Activated T-cell treated with anti-CD3 and anti-CD28 coated beads, Interleukin-2, amount 50 U/mL, for 48 hours (primary cell): ENCODE results near the gene NUFIP2.
"Not testable (repeated sequence)": the region's sequence is repeated elsewhere in the genome, so short reads cannot be mapped to it uniquely, and the experiment has no call there.

Experiments used
- DNase-seq, 2 experiments: peaks; one replicate each; pipeline ENCODE4 v3.0.0-alpha.2; 2020

NUFIP2 gene, protein sequence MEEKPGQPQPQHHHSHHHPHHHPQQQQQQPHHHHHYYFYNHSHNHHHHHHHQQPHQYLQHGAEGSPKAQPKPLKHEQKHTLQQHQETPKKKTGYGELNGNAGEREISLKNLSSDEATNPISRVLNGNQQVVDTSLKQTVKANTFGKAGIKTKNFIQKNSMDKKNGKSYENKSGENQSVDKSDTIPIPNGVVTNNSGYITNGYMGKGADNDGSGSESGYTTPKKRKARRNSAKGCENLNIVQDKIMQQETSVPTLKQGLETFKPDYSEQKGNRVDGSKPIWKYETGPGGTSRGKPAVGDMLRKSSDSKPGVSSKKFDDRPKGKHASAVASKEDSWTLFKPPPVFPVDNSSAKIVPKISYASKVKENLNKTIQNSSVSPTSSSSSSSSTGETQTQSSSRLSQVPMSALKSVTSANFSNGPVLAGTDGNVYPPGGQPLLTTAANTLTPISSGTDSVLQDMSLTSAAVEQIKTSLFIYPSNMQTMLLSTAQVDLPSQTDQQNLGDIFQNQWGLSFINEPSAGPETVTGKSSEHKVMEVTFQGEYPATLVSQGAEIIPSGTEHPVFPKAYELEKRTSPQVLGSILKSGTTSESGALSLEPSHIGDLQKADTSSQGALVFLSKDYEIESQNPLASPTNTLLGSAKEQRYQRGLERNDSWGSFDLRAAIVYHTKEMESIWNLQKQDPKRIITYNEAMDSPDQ

GRCh38 chr17:29293890-29294579 is at the start of gene NUFIP2:
Gene NUFIP2 (minus strand): TSS chr17:29294148. CDS start chr17:29294059, 89 bp downstream.
- peak; percentile 99 for DNase-seq

DNA sequence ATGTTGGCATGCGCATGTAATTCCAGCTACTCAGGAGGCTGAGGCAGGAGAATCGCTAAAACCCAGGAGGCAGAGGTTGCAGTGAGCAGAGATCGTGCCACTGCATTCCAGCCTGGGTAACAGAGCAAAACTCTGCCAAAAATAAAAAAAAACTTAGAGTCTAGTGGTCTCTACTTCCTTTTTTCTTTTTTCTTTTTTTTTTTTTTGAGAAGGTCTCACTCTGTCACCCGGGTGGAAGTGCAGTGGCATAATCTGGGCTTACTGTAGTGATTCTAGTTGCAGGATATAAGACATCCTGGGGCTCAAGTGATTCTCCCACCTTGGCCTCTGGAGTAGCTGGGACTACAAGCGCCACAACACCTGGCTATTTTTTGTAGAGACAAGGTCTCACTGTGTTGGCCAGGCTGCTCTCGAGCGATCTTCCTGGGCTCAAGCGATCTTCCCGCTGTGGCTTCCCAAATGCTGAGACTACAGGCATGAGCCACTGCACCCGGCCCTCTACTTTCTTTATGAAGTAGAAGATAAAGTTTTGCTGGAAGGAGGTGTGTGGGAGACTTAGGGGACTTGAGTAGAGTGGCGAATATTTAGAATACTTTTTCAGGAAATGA is 48.3 kb upstream of the NUFIP2 start:
- no peak for DNase-seq

DNA sequence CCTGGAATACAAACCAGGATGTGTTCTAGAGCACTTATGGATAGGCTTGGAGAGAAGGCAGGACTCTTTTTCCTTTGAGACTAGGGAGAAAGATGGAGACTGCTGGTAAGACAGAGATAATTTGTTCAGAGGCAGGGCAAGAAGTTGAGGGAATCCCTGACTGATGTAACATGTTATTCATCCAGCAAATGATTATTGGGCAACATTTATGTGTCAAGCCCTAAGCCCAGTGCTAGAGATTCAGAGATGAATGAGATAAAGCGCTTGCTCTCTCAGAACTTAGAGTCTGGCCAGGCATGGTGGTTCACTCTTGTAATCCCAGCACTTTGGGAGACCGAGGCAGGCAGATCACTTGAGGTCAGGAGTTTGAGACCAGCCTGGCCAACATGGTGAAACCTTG is 47.8 kb upstream of the NUFIP2 start:
- DNase-seq, result no peak

DNA sequence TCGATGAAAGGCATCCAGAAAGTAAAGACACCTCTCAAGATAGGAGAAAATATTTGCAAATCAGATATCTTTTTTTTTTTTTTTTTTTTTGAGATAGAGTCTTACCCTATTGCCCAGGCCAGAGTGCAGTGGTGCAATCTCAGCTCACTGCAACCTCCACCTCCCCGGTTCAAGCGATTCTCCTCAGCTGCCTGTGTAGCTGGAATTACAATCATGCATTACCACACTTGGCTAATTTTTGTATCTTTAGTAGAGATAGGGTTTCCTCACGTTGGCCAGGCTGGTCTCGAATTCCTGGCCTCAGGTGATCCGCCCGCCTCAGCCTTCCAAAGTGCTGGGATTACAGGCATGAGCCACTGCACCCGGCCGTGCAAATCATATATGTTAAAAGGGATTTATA is 45.1 kb upstream of the NUFIP2 start:
- DNase-seq, result not testable (repeated sequence)

GRCh38 chr17:29331708-29332085 is 37.7 kb upstream of the NUFIP2 start:
- no peak for DNase-seq

DNA sequence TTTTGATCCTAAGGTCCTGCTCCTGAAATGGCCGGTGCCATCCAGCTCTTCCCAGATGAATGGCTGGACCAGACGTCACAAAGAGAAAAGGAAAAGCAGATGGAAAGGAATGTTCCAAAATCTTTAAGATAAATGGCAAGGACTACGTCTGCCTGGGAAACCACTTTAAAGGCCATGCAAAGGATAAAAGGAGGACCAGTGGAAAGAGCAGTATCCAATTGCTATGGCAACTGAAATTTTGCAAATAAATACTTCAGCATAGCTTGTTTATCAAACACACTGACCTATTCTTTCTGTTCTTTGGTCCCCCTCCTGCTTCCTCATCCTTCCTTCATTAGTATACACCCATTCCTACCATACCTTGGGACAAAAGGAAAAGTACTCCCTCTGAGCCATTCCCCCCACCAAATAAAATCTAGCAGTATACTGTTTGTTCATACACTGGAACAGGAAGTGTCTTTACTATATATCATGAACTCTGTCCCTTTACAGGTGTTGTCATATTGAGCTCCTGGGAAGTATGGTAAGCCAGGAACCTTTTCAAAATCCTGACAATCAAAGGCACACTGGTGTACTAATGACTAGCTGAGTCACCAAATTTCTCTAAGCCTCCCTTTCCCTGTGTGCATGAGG is 37.2 kb upstream of the NUFIP2 start:
- DNase-seq, result no peak

- DNase-seq, result no peak
Measured at GRCh38 chr17:29327412-29327811, 33.5 kb upstream of the NUFIP2 start.

GRCh38 chr17:29326023-29326813 is 32.3 kb upstream of the NUFIP2 start:
- DNase-seq, result no peak

GRCh38 chr17:29322363-29322762 is 28.4 kb upstream of the NUFIP2 start:
- no peak for DNase-seq

DNA sequence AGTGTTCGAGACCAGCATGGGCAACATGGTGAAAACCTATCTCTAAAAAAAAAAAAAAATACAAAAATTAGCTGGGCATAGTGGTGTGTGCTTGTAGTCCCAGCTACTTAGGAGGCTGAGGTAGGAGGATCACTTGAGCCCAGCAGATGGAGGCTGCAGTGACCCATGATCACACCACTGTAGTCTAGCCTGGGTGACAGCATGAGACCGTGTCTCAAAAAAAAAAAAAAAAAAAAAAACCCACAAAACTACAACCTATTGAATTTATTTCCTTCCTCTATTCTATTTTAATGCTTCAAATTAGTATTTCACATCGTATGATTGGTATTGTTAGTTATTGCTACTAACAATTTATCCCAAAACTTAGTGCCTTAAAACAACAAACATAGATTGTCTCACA is 9.4 kb upstream of the NUFIP2 start:
- no peak for DNase-seq

- no peak for DNase-seq
Measured at GRCh38 chr17:29299031-29299430, 5.1 kb upstream of the NUFIP2 start.

DNA sequence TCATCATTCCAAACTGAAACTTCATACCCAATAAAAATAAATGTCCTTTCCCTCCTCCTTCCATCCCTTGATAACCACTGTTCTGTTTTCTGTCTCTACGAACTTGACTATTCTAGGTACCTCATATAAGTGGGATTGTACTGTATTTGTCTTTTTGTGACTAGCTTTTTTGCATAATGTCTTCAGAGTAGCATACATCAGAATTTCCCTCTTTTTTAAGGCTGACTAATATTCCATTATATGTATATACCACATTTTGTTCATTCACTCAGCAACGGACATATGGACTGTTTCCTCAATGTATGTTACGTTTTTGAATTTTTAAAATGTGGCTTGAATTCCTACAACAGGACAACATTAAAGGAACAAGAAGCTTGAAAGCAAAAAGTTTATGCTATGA is 1.5 kb upstream of the NUFIP2 start:
- no peak for DNase-seq

DNA sequence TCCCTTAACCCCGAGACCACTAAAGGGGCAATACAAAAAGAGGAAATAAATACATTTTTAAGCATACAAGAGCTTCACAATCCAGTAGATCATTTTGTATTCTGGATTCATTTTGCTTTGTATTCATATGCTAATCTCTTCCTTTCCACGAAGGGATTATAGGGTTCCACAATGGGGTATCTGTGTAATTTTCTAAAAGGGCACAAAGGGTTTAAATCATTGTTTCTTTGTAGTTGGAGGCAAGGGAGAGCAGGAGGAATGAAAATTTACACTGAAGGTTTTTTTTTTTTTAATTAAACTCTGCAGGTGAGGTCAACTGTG is 592 bp upstream of the NUFIP2 start:
- DNase-seq, result no peak

- DNase-seq, result peak; percentile 73 to 78
Measured at GRCh38 chr17:29292992-29293889, 707 bp downstream of the NUFIP2 start.

DNA sequence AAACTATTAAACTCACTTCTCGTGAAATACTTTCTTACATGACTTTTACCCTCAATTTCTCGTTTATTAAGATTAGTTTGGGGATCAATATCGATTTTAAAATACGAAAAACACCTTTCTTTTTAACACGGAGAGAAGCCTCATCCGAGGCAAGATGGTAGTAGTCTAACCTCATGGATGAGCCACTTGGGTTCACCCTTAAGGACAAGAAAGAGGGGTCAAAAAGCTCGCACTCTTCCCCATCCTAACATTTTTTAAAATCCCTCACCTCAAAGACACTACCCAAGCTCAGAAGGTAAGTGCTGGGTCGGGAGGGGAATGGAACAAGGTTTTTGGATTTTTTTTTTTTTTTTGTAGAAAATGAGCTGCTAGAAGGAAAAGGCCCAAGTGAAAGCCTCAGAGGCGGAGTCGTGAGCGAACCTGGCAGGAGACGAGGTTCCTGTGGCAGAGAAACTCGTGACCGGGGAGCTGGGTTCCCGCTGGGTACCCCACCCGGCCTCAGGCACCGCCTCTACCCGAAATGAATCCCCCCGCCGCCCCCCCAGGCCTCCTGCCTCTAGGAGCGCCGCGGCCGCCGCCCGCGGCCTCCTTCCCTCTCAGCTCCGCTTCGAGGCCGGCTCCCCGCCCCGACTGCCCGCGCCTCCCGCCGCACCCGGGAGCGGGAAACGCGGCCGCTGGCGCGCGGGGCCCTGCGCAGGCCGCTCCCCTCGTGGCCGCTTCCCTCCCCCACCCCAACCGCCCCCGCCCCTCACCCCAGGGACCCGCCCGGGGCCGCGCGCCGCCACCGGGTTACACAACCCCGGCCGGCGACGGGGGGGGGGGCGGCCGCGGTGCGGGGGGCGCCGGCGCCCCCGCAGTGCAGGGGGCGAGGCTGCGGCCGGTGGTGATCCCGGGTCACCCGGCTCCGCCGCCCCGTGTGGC is 1.6 kb downstream of the NUFIP2 start:
- DNase-seq, result peak; percentile 56 to 68

DNA sequence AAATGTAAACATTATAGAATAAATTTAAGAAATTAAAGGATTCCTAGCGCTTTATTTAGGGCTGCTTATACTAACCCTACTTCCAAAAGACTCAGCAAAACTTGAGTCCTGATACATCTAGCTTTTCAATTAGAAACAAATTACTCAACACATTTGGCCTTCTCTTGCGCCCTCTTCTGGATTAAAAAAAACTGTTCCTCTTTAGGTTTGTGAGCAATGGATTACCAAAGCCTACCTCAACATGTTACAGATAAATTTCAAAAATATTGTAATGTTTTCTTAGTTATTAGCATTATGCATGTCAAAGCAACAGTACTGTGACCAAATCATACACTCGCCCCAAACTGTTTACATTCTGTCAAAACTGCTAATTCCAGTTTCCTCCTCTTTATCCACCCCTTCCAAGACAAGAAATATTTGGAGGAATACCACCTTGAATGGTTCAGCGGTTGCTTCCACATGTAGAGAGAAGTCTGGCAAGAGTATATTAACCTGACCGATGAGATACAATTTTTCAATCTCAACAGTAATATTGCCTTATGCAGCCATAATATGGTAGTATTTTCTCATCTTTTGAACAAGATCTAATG is 2.7 kb downstream of the NUFIP2 start:
- DNase-seq, result no peak

DNA sequence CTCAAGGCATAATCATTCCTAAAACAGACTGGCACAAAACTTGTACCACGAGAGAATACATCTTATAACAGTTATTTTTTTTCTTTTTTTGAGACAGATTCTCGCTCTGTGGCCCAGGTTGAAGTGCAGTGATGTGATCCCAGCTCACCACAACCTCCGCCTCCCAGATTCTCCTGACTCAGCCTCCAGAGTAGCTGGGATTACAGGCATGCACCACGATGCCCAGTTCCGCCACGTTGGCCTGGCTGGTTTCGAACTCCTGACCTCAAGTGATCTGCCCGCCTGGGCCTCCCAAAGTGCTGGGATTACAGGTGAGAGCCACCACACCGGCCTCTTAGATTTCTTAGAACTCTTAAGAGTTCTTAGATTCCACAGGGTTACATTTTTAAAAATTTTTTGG is 4.1 kb downstream of the NUFIP2 start:
- DNase-seq, result no peak

- DNase-seq, result no peak
Measured at GRCh38 chr17:29283961-29284360, 10.0 kb downstream of the NUFIP2 start.

DNA sequence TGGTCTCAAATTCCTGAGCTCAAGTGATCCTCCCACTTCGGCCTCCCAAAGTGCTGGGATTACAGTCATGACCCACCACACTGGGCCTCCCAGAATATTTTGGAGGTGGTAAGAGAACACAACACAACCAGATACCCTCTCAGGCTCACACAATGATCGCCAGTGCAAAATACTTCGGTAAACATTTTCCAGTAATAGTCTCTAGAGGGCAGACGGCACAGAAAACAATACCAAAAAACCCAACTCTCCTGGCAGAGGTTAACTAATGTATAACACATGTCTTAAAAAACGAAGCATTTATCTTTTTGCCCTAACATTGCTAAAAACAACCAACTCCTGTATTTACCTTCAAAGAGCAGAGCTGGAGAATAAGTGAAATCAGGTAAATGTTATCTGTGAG is 10.5 kb downstream of the NUFIP2 start:
- DNase-seq, result no peak
